Measurements from ENCODE around the gene HDAC4.
A peak's percentile ranks its signal among the peaks of the same experiment; 100 is the strongest.

The HDAC4 gene

DNA sequence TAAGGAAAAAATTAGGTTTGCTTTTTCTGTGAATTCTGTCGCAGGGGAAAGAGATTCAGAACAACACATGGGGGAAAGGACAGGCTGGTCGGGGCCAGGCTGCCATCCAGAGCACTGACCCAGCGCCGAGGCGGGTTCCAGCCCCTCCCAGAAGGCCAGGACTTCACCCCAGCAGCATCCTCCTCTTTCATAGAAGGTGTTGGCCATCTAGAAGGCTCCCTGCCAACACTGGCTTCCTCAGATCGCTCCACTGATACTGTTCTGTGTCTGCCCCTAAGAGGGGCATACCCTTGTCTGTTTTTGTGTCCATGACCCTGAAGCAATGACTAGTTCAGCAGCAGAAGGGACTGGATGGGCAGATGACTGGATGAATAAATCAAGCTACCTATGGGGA, 144.5 kb downstream of the HDAC4 start:
- peaks cover 22% of the 10 kb centered on the region for H3K4me1 ChIP-seq (ENCODE audit: control insufficient read depth, insufficient read depth, low read length)

DNA sequence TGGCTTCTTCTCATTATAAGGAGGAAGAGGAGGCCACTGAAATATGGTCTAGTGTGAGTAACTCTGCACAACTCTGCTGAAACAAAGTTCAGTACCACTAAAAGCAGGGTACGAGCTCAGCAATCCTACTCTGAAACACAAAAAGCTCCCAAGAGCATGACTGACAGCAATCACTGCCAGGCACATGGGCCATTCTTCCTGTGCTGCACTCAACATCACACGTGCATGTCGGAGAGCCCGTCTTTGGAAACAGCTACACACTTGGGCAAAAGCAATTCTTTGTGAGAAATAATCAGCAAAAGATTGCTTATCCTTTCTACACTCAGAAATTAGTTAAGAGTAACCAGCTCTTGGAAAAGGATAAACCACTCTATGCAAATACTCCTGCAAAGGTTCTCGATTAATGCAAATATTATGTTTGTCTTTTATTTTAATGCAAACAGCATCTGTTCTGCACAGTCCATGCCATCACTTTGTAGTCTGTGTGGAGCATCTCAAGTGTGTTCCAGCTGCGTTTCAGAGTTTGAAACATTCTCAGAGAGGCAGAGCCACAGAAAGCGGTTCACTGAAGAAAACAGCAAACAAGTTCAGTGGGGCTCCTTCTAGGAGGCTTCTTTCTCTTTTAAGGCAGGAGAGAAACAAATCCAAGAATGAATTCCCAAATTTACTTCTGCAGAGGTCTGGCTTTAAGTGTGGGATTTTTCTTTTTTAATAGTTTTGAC, 145.0 kb downstream of the HDAC4 start:
- H3K36me3 ChIP-seq (ENCODE audit: insufficient read depth, low read length) = no peaks in the 10 kb centered on the region
- H3K4me2 ChIP-seq (ENCODE audit: low read length) = no peak overlapping the region
- H3K4me1 ChIP-seq (ENCODE audit: control insufficient read depth, insufficient read depth, low read length) = peaks cover 22% of the 10 kb centered on the region
- H3K9me3 ChIP-seq (replicated peaks; ENCODE audit: low read length) = no peaks in the 10 kb centered on the region
- H3K4me3 ChIP-seq (ENCODE audit: low read length) = no peak overlapping the region
- H3K9ac ChIP-seq (ENCODE audit: low read depth, low read length) = no peak overlapping the region
- H3K27me3 ChIP-seq (ENCODE audit: control insufficient read depth, insufficient read depth, low read length) = no peaks in the 10 kb centered on the region

More for the DNA sequence above, 144.5 kb downstream of the HDAC4 start:
- H3K4me3 ChIP-seq (ENCODE audit: low read length) = no peak overlapping the region
- H3K4me2 ChIP-seq (ENCODE audit: low read length) = no peak overlapping the region
- no peak overlapping the region for H3K9ac ChIP-seq (ENCODE audit: low read depth, low read length)
- H3K27me3 ChIP-seq (ENCODE audit: control insufficient read depth, insufficient read depth, low read length) = no peaks in the 10 kb centered on the region
- H3K36me3 ChIP-seq (ENCODE audit: insufficient read depth, low read length) = no peaks in the 10 kb centered on the region
- no peaks in the 10 kb centered on the region for H3K9me3 ChIP-seq (replicated peaks; ENCODE audit: low read length)

DNA sequence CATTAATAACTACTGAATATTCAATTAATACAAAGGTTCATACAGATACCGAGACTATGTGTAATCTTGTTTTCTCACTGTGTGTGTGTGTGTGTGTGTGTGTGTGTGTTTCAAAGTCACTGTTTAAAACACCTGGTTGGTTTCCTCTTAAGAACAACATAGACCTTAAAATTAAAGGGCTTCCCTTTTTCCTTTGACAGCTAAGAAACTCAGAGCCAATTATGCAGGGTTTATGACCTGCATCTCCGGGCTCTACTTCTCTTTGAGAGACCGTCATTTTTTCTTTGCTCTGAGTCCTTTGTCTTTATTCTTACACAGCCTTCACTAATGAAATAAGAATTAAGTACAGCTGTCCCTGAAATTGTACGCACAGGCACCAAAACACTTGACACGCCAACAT, 145.6 kb downstream of the HDAC4 start:
- no peaks in the 10 kb centered on the region for H3K27me3 ChIP-seq (ENCODE audit: control insufficient read depth, insufficient read depth, low read length)
- no peaks in the 10 kb centered on the region for H3K9me3 ChIP-seq (replicated peaks; ENCODE audit: low read length)
- no peaks in the 10 kb centered on the region for H3K36me3 ChIP-seq (ENCODE audit: insufficient read depth, low read length)
- H3K9ac ChIP-seq (ENCODE audit: low read depth, low read length) = no peak overlapping the region
- no peak overlapping the region for H3K4me2 ChIP-seq (ENCODE audit: low read length)
- no peak overlapping the region for H3K4me3 ChIP-seq (ENCODE audit: low read length)
- peaks cover 22% of the 10 kb centered on the region for H3K4me1 ChIP-seq (ENCODE audit: control insufficient read depth, insufficient read depth, low read length)

DNA sequence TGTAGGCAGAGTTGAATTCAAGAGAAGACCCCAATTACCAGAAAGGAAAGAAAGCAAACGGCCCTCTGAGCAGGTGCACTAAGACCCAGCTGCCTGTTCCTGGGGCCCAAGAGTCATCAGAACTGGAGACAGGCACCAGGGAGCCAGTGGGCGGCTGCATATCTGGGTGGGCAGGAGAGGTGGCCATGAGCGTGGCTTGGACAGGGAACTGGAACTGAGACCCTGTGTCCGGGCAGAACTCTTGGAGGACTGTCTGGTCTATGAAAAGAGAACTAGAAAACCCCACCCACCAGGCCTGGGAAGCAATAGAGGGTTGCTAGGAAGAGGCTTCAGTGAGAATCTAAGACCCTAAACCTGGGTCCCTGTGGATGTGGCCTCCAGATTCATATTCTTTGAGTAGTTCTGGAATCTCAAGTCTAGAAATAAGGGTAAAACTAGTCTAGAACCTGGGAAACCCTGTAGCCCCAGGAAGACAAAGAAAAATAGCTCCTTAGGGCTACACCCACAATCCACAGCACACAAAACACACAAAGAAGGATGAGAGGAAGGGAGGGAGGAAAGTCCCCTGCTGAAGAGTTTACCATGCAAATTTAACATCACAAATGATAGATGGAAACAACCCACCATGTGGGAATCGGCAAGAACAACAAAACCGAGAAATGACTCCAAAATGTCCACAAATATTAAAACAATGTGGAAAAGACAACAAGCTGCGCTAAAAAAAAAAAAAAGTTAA, 147.0 kb downstream of the HDAC4 start:
- H3K4me1 ChIP-seq (ENCODE audit: control insufficient read depth, insufficient read depth, low read length) = peaks cover 34% of the 10 kb centered on the region
- H3K27me3 ChIP-seq (ENCODE audit: control insufficient read depth, insufficient read depth, low read length) = no peaks in the 10 kb centered on the region
- no peak overlapping the region for H3K9ac ChIP-seq (ENCODE audit: low read depth, low read length)
- H3K9me3 ChIP-seq (replicated peaks; ENCODE audit: low read length) = no peaks in the 10 kb centered on the region
- H3K36me3 ChIP-seq (ENCODE audit: insufficient read depth, low read length) = no peaks in the 10 kb centered on the region
- no peak overlapping the region for H3K4me3 ChIP-seq (ENCODE audit: low read length)
- H3K4me2 ChIP-seq (ENCODE audit: low read length) = no peak overlapping the region

DNA sequence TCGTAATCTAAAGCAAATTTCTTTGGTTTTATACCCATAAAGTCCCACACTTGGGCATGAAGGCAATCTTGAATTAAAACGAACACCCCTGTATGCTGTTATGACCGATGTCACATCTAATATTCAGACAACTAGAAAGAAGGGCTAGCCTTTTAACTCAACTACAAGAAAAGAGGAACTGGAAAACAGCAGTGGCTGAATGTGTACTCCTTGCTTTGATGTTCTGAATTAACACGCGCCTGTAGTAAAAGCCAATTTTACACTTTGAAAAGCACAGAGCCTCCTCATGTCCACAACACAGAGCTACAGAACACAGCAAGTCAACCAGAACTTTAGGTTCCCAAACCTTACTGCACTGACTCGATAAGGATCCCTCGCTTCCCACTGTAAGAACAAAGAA, 147.6 kb downstream of the HDAC4 start:
- no peak overlapping the region for H3K9ac ChIP-seq (ENCODE audit: low read depth, low read length)

DNA sequence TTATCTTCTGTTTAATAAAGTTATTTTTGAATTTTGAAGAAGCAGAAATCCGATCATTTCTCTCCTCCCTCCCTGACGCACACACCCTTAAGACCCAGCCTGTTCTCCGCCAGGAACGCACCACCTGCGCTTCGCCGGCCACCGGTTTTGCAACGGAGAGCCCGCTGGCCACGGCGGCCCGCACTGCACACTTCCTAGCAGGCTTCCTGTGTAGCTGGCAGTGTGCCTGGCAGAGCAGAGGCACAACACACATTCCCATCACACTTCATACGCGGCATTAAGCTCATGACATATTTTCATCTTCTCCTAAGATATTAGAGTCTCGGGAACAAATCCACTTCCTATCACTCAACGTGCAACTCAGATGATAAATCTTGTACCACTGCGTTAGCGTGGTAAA, 148.0 kb downstream of the HDAC4 start:
- H3K27me3 ChIP-seq (ENCODE audit: control insufficient read depth, insufficient read depth, low read length) = no peaks in the 10 kb centered on the region
- no peaks in the 10 kb centered on the region for H3K36me3 ChIP-seq (ENCODE audit: insufficient read depth, low read length)
- peak overlapping the region; percentile 8 for H3K9ac ChIP-seq (ENCODE audit: low read depth, low read length)
- H3K9me3 ChIP-seq (replicated peaks; ENCODE audit: low read length) = no peaks in the 10 kb centered on the region
- peak overlapping the region; percentile 39 for H3K4me3 ChIP-seq (ENCODE audit: low read length)
- peaks cover 34% of the 10 kb centered on the region for H3K4me1 ChIP-seq (ENCODE audit: control insufficient read depth, insufficient read depth, low read length)
- peak overlapping the region; percentile 72 for H3K4me2 ChIP-seq (ENCODE audit: low read length)

More for the DNA sequence above, 147.6 kb downstream of the HDAC4 start:
- Histone ChIP-seq H3K27me3 (ENCODE audit: control insufficient read depth, insufficient read depth, low read length) (no peaks in the 10 kb centered on the region), H3K36me3 (ENCODE audit: insufficient read depth, low read length) (no peaks in the 10 kb centered on the region), H3K4me2 (ENCODE audit: low read length) (peak overlapping the region; percentile 72), H3K4me3 (ENCODE audit: low read length) (no peak overlapping the region), H3K9me3 (replicated peaks; ENCODE audit: low read length) (no peaks in the 10 kb centered on the region), H3K4me1 (ENCODE audit: control insufficient read depth, insufficient read depth, low read length) (peaks cover 34% of the 10 kb centered on the region)

DNA sequence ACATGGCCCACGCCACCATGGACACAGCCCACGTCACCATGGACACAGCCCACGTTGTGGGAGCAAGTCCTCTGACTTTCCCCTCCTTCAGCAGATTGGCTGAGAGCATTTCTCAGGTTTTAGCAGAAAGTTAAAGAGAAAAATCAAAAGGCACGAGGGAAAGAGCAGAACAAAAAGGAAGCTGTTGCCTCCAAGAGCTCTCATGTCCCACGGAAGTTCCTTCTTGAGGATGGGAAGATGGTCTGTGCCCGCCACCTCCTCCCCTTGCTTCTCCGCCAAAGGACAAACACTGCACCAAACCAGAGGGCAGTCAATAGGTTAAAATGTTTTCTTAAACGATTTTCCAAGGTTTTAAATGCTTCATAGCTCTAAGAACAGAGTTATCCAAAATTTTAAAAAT, 148.4 kb downstream of the HDAC4 start:
- H3K4me2 ChIP-seq (ENCODE audit: low read length) = peak overlapping the region; percentile 72
- H3K9ac ChIP-seq (ENCODE audit: low read depth, low read length) = peak overlapping the region; percentile 8
- H3K4me1 ChIP-seq (ENCODE audit: control insufficient read depth, insufficient read depth, low read length) = peaks cover 30% of the 10 kb centered on the region
- no peaks in the 10 kb centered on the region for H3K36me3 ChIP-seq (ENCODE audit: insufficient read depth, low read length)
- H3K27me3 ChIP-seq (ENCODE audit: control insufficient read depth, insufficient read depth, low read length) = no peaks in the 10 kb centered on the region
- H3K4me3 ChIP-seq (ENCODE audit: low read length) = peak overlapping the region; percentile 39
- H3K9me3 ChIP-seq (replicated peaks; ENCODE audit: low read length) = no peaks in the 10 kb centered on the region

DNA sequence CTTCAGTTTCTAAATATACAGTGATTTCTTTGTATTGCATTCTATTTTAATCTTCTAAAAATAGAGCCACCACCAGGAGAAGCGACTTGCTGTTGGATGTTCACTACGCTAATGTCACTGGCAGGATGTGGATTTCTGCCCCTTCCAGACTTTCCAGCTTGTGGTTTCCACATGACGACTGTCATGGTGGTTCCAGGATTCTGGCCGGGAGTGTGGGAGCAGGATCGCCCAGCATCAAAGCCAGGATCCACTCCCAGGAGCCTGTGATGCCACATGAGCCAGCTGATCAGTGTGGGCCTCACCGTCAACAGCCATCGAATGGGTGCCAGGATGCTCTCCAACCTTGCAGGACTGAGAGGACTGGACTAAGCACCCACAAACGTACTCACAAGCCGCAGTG, 148.8 kb downstream of the HDAC4 start:
- H3K4me1 ChIP-seq (ENCODE audit: control insufficient read depth, insufficient read depth, low read length) = peaks cover 27% of the 10 kb centered on the region
- no peaks in the 10 kb centered on the region for H3K36me3 ChIP-seq (ENCODE audit: insufficient read depth, low read length)

DNA sequence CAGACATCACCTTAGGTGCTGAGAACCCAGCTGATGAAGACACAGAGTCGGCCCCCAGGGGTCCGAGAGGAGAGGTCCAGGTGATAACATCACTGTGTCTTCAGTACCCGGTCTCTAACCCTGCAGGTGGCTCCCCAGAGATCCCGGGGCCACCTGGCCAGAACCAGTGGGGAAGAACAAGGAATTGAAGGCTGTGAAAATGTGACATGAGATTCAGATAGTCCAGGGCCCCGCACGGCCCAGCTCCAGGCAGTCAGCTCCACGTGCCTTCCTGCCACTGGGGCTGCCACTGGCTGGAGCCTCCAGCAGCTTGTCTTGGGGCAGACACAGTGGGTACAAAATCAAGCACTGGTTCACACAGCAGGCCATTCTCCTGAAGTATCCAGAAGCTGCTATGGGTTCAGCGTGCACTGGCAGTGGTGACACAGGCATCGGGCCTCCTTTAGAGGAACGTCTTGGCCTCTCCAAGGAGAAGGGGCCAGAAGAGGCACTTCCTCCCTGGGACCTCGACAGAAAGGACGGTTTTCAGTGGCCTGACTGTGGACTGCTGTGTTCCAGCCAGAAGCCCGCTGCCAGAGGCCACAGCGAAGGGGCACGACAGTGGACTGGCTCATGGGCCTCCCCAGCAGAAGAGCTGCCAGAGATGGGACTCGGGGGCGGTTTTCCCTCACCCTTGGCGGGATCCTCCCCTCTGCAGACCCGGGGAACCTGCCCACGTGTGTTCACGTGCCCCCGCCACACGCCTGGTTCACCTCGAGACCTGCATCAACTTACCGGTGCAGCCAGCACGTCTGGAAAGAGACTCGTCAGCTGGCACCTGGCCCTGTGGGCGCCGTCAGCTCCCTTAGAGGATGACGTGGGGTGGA, 150.4 kb downstream of the HDAC4 start:
- no peaks in the 10 kb centered on the region for H3K27me3 ChIP-seq (ENCODE audit: control insufficient read depth, insufficient read depth, low read length)
- H3K36me3 ChIP-seq (ENCODE audit: insufficient read depth, low read length) = no peaks in the 10 kb centered on the region
- peak overlapping the region; percentile 68 for H3K4me2 ChIP-seq (ENCODE audit: low read length)
- no peaks in the 10 kb centered on the region for H3K9me3 ChIP-seq (replicated peaks; ENCODE audit: low read length)
- H3K9ac ChIP-seq (ENCODE audit: low read depth, low read length) = no peak overlapping the region
- H3K4me1 ChIP-seq (ENCODE audit: control insufficient read depth, insufficient read depth, low read length) = peaks cover 27% of the 10 kb centered on the region
- H3K4me3 ChIP-seq (ENCODE audit: low read length) = no peak overlapping the region

More for the DNA sequence above, 148.8 kb downstream of the HDAC4 start:
- H3K4me3 ChIP-seq (ENCODE audit: low read length) = no peak overlapping the region
- H3K9ac ChIP-seq (ENCODE audit: low read depth, low read length) = no peak overlapping the region
- H3K4me2 ChIP-seq (ENCODE audit: low read length) = no peak overlapping the region
- H3K27me3 ChIP-seq (ENCODE audit: control insufficient read depth, insufficient read depth, low read length) = no peaks in the 10 kb centered on the region
- no peaks in the 10 kb centered on the region for H3K9me3 ChIP-seq (replicated peaks; ENCODE audit: low read length)

DNA sequence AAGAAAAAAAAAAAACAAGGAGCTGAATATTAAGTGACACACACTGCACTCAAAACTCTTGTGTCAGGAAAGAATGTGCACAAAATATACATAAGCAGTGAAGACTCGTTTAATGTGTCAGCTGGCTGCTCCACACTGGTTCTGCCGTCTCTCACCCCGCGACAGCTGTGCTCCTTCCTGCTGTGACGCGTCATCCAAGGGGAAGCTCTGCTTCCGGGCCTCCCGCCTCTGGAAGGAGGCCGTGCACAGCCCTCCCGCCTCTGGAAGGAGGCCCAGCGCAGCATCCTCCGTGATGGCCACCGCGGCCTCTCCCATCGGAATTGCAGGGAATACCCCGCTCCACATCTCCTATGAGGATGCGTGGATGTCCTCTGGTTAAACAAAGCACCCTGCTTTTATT, 151.0 kb downstream of the HDAC4 start:
- H3K4me2 ChIP-seq (ENCODE audit: low read length) = peak overlapping the region; percentile 68
- H3K9me3 ChIP-seq (replicated peaks; ENCODE audit: low read length) = no peaks in the 10 kb centered on the region
- H3K9ac ChIP-seq (ENCODE audit: low read depth, low read length) = peak overlapping the region; percentile 45
- no peaks in the 10 kb centered on the region for H3K27me3 ChIP-seq (ENCODE audit: control insufficient read depth, insufficient read depth, low read length)
- H3K4me1 ChIP-seq (ENCODE audit: control insufficient read depth, insufficient read depth, low read length) = peaks cover 27% of the 10 kb centered on the region
- no peak overlapping the region for H3K4me3 ChIP-seq (ENCODE audit: low read length)
- H3K36me3 ChIP-seq (ENCODE audit: insufficient read depth, low read length) = no peaks in the 10 kb centered on the region

DNA sequence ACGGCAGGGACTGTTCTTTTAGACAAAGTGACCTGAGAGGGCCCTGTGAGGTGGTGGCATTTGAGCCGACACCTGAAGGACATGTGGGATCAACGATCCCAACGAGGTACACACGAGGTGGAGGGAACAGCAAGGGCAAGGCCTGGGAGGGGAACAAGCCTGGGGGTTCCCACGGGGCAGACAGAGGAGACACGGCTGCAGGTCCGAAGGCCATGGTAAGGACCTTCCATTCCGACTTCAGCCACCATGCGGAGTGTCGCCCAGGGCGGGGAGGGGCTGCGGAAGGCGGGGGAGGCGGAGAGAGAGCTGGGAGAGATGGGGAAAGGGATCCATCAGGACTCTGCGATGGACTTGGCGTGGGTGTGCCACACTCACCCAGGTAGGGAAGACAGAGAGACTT, 151.8 kb downstream of the HDAC4 start:
- no peak overlapping the region for H3K4me3 ChIP-seq (ENCODE audit: low read length)
- H3K9ac ChIP-seq (ENCODE audit: low read depth, low read length) = no peak overlapping the region
- no peaks in the 10 kb centered on the region for H3K27me3 ChIP-seq (ENCODE audit: control insufficient read depth, insufficient read depth, low read length)
- H3K4me2 ChIP-seq (ENCODE audit: low read length) = peak overlapping the region; percentile 68
- no peaks in the 10 kb centered on the region for H3K9me3 ChIP-seq (replicated peaks; ENCODE audit: low read length)
- no peaks in the 10 kb centered on the region for H3K36me3 ChIP-seq (ENCODE audit: insufficient read depth, low read length)
- H3K4me1 ChIP-seq (ENCODE audit: control insufficient read depth, insufficient read depth, low read length) = peaks cover 27% of the 10 kb centered on the region

Measured in skeletal muscle satellite cell (primary cell).